SH-SY5Y (cell line): Measurements from ENCODE around the gene IAPP.

Experiments used
- GATA2 ChIP-seq: IDR thresholded peaks from 2 replicates; pipeline ENCODE4 v1.6.1; 2011; ENCODE audit warnings: mild to moderate bottlenecking, low read depth, low read length
- GATA3 ChIP-seq: IDR thresholded peaks from 2 replicates; pipeline ENCODE4 v1.6.1; 2011; ENCODE audit warnings: low read depth, mild to moderate bottlenecking, low read length, moderate library complexity

GRCh38 chr12:21346542-21347205 lies 26.0 kb upstream of the IAPP start:
- no peak for TF ChIP-seq GATA2
- no peak for TF ChIP-seq GATA3
